22Rv1 (cell line): ENCODE measurements around the gene MTMR10.

Experiments used
- H3K27ac ChIP-seq: fragments of 450-650 bp; 2 replicates; pipeline ENCODE4 v1.5.1; 2017
- ZFX ChIP-seq: fragments of 450-650 bp; IDR thresholded peaks from 2 replicates; pipeline ENCODE4 v1.6.1; 2017; ENCODE audit warnings: antibody characterized with exemption, borderline replicate concordance
- TF ChIP-seq, protein P1 (sequence below): fragments of 450-650 bp; IDR thresholded peaks from 2 replicates; pipeline ENCODE4 v1.5.1; 2017; ENCODE audit warnings: mild to moderate bottlenecking

The MTMR10 gene

DNA sequence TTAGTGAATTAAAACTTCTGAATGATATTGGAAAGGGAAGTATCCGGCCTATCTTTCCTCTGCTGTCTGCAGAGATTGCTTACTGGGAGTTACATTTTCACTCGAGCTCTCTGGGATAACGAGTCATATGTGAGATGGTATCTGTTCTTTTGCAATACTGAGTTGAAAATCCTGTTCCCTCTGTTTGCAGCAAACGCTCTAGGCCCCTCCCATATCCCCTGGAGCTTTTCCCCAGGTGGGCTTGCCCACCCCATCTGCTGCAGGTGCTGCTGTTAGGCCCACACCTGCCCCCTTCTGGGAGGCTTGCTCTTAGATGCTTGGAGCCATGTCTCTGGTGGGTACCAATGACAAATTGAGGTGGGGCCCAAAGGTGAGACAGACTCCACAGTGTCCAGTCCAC lies 42.7 kb upstream of the MTMR10 start:
- no peak for TF ChIP-seq ZFX
- TF ChIP-seq, protein P1, sequence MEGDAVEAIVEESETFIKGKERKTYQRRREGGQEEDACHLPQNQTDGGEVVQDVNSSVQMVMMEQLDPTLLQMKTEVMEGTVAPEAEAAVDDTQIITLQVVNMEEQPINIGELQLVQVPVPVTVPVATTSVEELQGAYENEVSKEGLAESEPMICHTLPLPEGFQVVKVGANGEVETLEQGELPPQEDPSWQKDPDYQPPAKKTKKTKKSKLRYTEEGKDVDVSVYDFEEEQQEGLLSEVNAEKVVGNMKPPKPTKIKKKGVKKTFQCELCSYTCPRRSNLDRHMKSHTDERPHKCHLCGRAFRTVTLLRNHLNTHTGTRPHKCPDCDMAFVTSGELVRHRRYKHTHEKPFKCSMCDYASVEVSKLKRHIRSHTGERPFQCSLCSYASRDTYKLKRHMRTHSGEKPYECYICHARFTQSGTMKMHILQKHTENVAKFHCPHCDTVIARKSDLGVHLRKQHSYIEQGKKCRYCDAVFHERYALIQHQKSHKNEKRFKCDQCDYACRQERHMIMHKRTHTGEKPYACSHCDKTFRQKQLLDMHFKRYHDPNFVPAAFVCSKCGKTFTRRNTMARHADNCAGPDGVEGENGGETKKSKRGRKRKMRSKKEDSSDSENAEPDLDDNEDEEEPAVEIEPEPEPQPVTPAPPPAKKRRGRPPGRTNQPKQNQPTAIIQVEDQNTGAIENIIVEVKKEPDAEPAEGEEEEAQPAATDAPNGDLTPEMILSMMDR: no peak

DNA sequence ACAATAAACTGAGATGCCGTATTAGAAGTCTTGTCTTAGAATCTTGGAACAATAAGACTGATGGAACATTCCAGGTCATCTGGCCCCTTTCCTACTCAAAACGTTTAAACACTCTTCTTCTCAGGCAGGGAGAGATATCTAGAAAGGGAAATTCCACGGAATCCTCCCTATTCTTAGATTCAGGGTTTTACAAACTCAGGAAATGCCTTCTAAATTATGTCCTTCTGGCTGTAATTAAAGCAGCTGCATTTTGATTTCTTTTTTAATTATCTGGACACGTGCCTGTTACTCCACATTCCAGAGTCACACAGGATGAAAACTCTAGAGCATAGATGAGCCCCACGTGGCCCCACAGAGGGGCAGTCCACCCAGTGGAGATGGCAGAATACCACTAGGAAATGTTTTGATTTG lies 41.5 kb upstream of the MTMR10 start:
- H3K27ac ChIP-seq: no peak overlapping the region
- TF ChIP-seq, protein P1: no peak

More for the DNA sequence above, 42.7 kb upstream of the MTMR10 start:
- no peak overlapping the region for H3K27ac ChIP-seq

GRCh38 chr15:31031471-31032067 lies 40.1 kb upstream of the MTMR10 start:
- TF ChIP-seq, protein P1: no peak
- no peak for TF ChIP-seq ZFX
- no peak overlapping the region for H3K27ac ChIP-seq

DNA sequence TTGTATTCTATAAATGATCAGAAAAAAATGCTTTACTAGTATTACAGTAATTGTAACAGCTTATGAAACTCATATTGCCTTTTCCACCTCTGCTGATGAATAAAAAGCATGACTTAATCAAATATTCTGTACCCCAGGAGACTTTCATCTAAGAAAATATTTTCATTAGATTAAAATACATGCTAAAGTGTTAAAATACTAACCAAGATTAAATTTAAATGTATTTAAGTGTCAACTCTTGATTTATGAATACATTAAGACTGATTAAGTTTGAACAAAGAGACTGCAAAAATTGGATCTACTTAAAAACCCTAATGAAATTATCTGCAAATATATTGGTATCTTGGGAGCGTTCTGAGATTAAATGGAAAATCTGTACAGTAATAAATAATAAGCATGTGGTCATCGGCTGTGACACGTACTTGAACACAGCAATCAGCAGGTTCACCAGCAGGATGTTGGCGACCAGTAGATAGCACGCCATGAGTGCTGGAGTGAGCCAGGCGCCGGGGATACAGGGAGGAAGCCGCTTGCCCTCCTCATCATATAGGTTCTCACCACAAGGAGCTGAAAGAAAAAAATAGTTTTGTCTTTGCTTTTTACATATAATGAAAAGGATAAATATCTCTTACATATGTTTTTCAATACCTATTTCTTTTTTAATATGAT lies 36.6 kb upstream of the MTMR10 start:
- H3K27ac ChIP-seq: no peak overlapping the region
- TF ChIP-seq, protein P1: no peak
- no peak for TF ChIP-seq ZFX

DNA sequence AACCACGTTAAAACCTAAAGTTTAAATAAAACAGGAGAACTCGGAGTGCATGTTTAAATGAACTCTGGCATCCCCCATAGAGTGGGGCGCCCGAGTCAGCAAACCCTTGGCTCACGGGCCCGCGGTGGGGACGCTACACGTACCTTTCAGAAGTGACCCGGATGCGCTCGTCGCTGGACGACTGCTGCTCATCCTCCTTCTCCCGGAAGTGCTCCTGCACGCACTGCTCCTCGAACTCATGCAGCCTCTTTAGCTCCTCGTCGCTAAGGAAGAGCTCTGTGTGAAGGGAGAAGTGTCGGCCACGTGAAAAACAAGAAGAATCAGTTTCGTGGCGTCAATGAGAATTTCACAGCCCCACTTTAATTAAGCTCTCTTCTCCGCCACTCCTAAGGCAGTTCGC lies 34.6 kb upstream of the MTMR10 start:
- TF ChIP-seq, protein P1: no peak
- no peak for TF ChIP-seq ZFX
- H3K27ac ChIP-seq: no peak overlapping the region

DNA sequence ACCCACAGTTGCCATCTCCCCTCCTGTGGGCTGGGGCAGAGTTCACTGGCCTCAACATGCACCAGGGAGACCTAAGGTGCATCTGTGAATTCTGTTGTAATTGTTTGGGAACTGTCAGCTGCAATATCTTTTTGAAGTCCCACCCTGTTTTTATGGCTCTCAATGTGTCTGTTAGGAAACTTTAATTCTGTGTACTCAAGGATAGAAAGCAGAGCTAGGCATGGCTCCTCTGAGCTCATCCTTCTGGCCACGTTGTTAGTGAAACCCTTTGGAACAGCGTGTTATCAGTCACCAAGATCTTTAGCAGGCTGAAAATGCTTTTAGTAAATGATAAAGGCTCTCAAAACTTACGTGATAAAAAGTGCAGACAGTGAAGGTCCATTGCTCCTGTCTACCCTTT lies 33.6 kb upstream of the MTMR10 start:
- no peak for TF ChIP-seq ZFX
- TF ChIP-seq, protein P1: no peak
- no peak overlapping the region for H3K27ac ChIP-seq

GRCh38 chr15:31024330-31024729 lies 32.9 kb upstream of the MTMR10 start:
- TF ChIP-seq ZFX: no peak
- TF ChIP-seq, protein P1: no peak
- no peak overlapping the region for H3K27ac ChIP-seq
